ENCODE measurements around the gene SYNJ1. TPM values are rescaled to one million over a fixed set of nuclear protein-coding genes. Genes with fewer than 3 reads are reported as not detected.

Gene SYNJ1
- total and polyA plus RNA-seq, 9 of the 15 experiments (the other 6 are each of a cell fraction or from before 2014, with no cell fraction given) = 2.4 to 10.6 (median 5.6) TPM

DNA sequence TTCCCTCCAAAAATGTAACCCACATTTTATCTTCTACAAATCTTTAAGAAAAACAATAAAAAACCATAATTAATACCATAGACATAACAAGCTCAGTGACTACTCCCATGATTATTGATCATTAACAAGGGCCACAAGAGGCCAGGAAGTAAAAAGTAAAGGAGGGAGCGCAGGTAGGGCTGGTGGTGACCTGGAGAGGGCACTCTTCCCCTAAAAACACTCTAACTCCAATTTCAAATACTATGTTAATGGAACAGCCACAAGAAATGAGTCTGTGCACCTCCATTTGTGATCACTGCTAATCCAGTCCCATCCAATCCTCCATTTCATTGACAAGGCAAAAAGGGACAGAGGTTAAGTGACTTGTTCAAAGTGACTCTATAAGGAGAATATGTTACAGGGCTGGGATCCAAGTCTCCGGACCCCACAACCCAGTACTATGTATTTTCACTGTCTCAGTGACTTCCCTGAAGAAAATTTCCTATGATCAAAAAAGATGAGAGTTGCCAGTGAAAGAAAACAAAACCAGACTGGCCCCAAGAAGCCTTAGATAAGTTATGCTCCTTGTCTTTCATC lies 74.4 kb downstream of the SYNJ1 start (continued):
- TF ChIP-seq, protein P1, sequence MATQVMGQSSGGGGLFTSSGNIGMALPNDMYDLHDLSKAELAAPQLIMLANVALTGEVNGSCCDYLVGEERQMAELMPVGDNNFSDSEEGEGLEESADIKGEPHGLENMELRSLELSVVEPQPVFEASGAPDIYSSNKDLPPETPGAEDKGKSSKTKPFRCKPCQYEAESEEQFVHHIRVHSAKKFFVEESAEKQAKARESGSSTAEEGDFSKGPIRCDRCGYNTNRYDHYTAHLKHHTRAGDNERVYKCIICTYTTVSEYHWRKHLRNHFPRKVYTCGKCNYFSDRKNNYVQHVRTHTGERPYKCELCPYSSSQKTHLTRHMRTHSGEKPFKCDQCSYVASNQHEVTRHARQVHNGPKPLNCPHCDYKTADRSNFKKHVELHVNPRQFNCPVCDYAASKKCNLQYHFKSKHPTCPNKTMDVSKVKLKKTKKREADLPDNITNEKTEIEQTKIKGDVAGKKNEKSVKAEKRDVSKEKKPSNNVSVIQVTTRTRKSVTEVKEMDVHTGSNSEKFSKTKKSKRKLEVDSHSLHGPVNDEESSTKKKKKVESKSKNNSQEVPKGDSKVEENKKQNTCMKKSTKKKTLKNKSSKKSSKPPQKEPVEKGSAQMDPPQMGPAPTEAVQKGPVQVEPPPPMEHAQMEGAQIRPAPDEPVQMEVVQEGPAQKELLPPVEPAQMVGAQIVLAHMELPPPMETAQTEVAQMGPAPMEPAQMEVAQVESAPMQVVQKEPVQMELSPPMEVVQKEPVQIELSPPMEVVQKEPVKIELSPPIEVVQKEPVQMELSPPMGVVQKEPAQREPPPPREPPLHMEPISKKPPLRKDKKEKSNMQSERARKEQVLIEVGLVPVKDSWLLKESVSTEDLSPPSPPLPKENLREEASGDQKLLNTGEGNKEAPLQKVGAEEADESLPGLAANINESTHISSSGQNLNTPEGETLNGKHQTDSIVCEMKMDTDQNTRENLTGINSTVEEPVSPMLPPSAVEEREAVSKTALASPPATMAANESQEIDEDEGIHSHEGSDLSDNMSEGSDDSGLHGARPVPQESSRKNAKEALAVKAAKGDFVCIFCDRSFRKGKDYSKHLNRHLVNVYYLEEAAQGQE (IDR thresholded peaks at IDR 0.05; ENCODE audit: borderline replicate concordance) = peak; percentile 73; the same call in 1 of the 2 replicates
- TF ChIP-seq, protein P1 (CRISPR knock-in tag; IDR thresholded peaks at IDR 0.05; ENCODE audit: low read depth) = no peak

DNA sequence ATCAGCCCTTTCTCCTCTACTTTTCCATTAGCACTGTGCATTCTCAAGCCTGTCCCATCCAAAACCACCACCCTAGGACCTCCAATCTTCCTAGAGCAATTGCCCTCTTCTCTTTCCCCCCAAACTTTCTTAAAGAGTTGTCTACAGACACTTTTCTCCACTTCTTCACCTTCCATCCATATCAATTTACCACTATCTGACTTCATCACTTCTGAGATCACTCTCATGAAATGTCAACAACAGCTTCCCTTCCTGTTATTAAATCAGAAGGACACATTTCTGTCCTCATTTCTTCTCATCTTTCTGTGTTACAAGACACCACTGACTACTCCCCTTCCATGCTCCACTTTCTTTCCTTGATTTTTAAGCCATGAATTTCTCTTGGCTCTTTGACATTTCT lies 79.6 kb downstream of the SYNJ1 start:
- H4K20me1 ChIP-seq (replicated peaks; ENCODE audit: control insufficient read depth, insufficient read depth, low read length) = no peaks in the 10 kb centered on the region
- H3K9me1 ChIP-seq (ENCODE audit: control insufficient read depth, insufficient read depth, low read length) = no peaks in the 10 kb centered on the region
- BruUV-seq (replicated peaks) = no TSS peak
- POLR2A ChIA-PET = interaction anchor here (1.4 to 3.8 kb wide), 3 partner anchors 7 to 16 kb away, joined by 3 to 14 read pairs (median 3); no protein-coding TSS in a partner anchor
- in situ Hi-C loops (cut with MboI) (no loop called here), intact Hi-C loops (cut with micrococcal nuclease) (no loop called here)
- CTCF ChIA-PET (ENCODE audit: low intra/inter-chr PET ratio) = no interaction called here
- H3K27me3 ChIP-seq (ENCODE audit: control insufficient read depth in 2 of 2, insufficient read depth in 2 of 2, low read length in 2 of 2) = no peaks in the 10 kb centered on the region
- DNase-seq (ENCODE audit: extremely low read depth in 1 of 4, low spot score in 3 of 4) (no peak), ATAC-seq (no peak), FAIRE-seq (no peak)
- H3K4me2 ChIP-seq (ENCODE audit: insufficient read depth, low read length) = no peak overlapping the region
- H3K36me3 ChIP-seq (ENCODE audit: control insufficient read depth, insufficient read depth, low read length) = peaks cover 31% of the 10 kb centered on the region; the same call in 2 of the 3 replicates
- peaks cover 5% of the 10 kb centered on the region in 2 experiments; a peak in 3 of 5 replicates for H3K4me1 ChIP-seq (replicated peaks in 1 of 2; ENCODE audit: control insufficient read depth in 2 of 2, insufficient read depth in 2 of 2, low read length in 2 of 2)
- no peak overlapping the region for H3K27ac ChIP-seq (ENCODE audit: extremely low read depth, low read depth, low read length)
- no peak overlapping the region for H3K9ac ChIP-seq (ENCODE audit: insufficient read depth in 1 of 2, low read depth in 2 of 2, low read length in 2 of 2)
- no peaks in the 10 kb centered on the region for H3K9me3 ChIP-seq (replicated peaks; ENCODE audit: control insufficient read depth, insufficient read depth, low read depth, low read length)
- H3K4me3 ChIP-seq = no peak overlapping the region
- no peaks in the 10 kb centered on the region for H3K79me2 ChIP-seq (ENCODE audit: control insufficient read depth, insufficient read depth, low read length)
- H2AFZ ChIP-seq (ENCODE audit: low read depth, low read length) = no peak overlapping the region
- TF ChIP-seq, protein P2, sequence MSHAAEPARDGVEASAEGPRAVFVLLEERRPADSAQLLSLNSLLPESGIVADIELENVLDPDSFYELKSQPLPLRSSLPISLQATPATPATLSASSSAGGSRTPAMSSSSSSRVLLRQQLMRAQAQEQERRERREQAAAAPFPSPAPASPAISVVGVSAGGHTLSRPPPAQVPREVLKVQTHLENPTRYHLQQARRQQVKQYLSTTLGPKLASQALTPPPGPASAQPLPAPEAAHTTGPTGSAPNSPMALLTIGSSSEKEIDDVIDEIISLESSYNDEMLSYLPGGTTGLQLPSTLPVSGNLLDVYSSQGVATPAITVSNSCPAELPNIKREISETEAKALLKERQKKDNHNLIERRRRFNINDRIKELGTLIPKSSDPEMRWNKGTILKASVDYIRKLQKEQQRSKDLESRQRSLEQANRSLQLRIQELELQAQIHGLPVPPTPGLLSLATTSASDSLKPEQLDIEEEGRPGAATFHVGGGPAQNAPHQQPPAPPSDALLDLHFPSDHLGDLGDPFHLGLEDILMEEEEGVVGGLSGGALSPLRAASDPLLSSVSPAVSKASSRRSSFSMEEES (CRISPR knock-in tag; IDR thresholded peaks at IDR 0.05) = no peak
- TF ChIP-seq MEF2D (tag; conservative IDR thresholded peaks at IDR 0.05; ENCODE audit: low read depth) (no peak), HLTF (IDR thresholded peaks at IDR 0.05) (no peak), ZNF311 (CRISPR knock-in tag; IDR thresholded peaks at IDR 0.05) (no peak), ZNF696 (CRISPR knock-in tag; conservative IDR thresholded peaks at IDR 0.05) (no peak)
- TF ChIP-seq, protein P3, sequence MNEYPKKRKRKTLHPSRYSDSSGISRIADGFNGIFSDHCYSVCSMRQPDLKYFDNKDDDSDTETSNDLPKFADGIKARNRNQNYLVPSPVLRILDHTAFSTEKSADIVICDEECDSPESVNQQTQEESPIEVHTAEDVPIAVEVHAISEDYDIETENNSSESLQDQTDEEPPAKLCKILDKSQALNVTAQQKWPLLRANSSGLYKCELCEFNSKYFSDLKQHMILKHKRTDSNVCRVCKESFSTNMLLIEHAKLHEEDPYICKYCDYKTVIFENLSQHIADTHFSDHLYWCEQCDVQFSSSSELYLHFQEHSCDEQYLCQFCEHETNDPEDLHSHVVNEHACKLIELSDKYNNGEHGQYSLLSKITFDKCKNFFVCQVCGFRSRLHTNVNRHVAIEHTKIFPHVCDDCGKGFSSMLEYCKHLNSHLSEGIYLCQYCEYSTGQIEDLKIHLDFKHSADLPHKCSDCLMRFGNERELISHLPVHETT (CRISPR knock-in tag; conservative IDR thresholded peaks at IDR 0.05 in 1 of 2, IDR thresholded peaks at IDR 0.05 in 1 of 2) = no peak

Data from K562 (cell line).